DLD1 (cell line): ENCODE data around the gene KIF2C.
"Not testable (repeated sequence)": the region's sequence is repeated elsewhere in the genome, so short reads cannot be mapped to it uniquely, and the experiment has no call there.

Source experiments
- in situ Hi-C: cut with HindIII; loops from 2 replicates; pipeline ENCODE4 v1.10.0; 2017; ENCODE audit warnings: low sequenced_read_pairs

The KIF2C gene

DNA sequence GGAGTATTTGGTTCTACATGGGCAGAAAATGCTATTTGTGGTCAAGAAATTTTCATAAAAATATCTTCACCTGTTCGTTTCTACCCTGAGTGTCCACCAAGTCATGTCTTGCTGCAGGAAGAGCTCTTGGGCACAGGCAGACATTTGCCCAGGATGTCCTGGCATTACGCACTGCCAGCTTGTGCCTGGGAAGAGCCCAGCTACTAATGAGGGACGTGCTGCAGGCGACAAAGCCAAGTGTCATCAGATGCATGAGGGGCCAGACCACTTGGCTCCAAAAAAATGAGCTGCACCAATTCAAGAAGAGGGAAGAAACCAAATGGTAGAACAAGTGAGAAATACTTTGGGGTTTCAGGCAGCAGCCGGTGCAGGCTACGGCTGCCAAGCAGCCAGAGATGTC, 21.5 kb upstream of the KIF2C start:
- in situ Hi-C loops, result no loop called here

DNA sequence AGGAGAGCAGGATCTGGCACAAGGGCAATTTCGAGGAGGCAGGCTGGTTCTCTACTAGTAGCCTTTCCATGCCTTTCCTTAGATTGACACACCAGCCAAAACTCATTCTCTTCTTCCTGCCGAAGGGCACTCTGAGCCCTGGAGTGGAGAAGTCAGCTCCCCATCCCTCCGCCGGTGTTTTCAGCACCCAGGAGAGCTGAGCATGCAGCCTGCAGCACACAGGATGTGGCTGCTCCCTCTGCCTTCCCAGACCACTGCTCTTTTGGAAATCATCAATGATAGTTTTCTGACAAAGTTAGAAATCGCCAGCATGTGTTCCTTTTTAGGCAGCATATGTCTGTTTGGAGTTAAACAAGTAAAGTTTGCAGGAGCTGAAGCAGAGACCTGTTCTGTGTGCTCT, 20.3 kb upstream of the KIF2C start:
- in situ Hi-C loops, result no loop called here

DNA sequence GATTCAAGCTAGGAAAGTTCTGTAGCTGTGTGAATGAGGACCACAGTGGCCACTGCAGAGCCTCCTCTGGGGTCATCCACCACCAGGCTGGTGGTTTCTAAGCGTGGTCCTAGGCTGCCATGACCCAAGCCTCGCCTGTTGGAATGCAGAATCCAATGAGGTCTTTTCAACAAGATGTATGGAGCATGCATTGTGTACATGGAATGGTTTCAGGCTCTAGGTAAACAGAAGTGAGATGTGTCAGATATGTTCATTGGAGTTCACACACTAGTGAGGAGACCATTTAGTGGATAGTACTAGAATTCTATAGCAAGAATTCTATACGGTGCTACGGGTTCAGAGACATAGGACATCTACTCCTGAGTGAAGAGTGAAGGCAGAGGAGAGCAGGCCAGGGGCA, 19.4 kb upstream of the KIF2C start:
- in situ Hi-C loops, result no loop called here

DNA sequence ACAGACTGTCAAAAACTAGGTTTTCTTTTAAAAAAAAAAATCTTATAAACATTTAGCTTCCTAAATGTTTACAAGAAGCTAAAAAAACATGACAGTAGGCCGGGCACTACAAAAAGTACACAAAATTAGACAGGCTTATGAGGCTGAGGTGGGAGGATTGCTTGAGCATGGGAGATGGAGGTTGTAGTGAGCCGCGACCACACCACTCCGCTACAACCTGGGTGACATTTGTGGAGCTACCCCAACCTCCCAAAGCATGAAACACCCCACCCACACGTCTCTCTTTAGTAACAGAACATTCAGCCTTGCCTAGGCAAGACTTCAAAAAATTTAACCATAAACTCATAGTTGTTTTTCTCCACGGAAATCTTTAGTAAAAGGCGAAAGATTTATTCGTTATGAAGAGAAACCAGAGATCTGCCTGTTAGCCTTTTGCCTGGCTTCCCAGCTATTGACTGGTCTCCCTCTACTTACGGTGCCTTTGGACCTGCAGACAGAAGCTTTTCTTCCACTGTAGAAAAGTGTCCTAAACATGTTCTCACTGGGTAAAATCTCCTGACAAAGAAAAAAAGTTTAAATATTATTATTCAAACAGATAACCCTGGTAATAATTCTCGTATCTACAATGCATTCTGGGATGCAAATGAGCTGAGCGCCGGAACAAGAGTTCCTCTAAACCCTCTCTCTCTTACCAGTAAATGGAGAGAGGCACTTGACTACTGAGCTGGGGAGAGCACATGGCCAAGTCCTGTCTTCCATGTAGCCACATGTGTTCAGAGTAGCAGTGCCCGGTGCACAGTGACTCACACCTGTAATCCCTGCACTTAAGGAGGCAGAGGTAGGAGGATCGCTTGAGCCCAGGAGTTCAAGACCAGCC, 17.9 kb upstream of the KIF2C start:
- in situ Hi-C loops, result no loop called here

DNA sequence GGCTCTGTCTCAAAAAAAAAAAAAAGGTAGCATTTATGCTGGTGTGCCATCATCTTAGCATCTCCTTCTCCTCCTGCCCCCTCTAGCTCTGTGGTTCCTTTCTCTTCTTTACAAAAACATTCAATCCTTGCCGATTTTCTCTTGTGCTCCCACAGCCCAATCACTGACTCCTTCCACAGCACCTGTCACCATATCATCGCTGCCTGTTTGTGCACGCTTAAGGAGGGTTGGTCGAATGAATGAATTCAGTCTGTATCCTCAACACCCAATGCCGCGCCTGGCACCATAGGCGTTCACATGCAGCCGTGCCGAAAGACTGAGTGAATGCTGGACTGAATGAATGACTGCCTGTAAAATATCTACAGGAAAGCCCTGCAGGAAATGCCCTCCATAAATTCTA, 16.6 kb upstream of the KIF2C start:
- in situ Hi-C loops, result no loop called here

DNA sequence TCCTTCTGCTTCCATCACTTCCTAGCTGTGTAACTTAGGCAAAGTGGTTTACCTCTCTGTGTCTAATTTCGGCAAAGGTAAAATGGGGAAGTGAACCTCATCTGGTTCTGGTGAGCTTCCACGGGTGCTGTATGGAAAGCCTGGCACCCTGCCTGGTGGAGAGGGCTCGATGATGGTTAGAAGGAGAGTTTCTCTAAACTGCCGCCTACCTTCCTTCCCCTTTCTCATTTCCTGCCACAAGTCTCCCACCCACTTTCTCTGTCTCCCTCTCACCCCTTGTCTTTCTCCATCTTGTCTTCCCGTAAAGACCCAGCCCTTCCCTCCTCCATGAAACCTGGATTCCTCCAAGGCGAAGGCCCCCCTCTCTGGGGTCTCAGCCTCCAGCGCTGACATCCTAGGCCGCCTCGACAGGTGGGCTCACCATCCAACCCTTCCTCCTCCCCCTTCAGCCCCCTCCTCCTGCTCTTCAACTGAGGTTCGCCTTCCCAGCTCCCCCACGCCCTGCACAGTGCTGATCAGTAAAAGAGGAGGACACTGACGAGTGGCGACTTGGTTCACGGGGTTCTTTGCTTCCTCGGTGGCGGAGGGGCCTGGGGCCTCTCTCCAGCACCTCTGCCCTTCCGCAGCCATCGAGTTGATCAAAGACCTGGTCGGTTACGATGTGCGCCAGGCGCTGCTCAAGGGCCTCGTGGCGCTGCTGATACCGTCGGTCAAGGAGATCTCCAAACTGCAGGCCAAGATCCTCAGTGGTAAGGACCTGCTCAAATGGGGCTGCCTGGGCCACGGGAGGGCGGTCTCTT, 15.9 kb upstream of the KIF2C start:
- in situ Hi-C loops, result no loop called here

DNA sequence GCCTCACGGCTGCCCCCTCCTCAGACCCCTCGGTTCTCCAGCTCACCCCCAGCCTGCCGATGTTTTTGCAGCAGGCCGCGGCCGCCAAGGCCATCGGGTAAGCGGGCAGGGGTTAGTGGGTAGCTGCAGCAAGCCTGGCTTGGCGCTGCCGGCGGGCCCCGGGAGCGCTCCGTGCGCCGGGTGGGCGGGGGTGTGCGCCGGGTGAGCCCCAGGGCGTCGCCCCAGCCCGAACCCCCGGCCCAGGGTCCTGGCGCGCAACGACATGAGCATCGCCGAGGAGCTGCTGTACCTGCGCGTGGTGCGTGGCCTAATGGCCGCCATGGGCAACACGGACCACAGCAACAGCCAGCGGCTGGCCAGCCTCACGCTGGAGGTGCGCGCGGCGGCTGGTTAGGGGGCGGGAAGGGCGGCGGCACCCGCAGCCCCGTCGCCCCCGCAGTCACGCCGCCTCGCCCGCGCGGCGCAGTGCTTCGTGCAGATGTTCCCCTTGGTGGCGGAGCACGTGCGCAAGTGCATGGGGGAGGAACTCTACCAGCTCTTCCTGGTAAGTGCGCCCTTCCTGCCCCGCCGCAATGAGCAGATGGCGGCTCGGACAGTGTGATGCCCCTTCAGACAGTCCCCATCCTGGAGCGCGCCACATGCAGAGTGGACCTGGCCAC, 15.2 kb upstream of the KIF2C start:
- in situ Hi-C loops, result no loop called here

DNA sequence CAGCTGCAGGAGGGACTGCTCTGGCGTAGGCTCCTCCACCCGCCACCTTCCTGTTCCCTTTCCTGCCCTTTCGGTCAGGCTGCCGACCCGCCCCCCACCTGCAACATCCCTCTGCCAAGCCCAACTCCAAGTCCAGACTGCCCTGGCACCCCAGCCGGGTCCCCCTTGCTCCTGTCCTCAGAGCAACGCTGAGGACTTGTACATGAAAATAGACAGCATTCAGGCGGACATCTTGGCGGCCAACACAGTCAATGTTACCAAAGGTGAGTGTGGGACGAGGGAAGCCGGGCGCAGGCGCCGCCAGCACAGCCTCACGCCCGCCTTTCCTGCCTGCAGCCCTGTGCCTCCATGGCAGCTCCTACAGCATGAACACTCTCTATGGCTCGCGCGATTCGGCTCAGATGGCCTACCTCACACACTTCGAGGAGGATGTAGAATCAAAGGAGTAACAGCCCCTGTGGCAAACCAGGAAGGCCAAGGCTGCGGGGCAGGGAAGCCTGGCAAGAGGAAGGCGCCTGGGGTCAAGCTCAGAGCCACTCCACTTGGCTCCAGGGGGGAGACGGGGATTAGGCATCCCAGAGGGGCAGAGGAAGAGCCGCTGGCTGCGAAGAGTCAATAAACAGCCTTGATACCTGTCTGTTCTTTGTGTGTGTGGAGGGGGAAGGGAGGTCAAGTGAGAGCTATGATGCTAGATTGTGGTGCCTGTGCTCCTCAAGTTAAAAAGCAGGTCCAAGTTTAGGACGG, 14.5 kb upstream of the KIF2C start:
- in situ Hi-C loops, result no loop called here

DNA sequence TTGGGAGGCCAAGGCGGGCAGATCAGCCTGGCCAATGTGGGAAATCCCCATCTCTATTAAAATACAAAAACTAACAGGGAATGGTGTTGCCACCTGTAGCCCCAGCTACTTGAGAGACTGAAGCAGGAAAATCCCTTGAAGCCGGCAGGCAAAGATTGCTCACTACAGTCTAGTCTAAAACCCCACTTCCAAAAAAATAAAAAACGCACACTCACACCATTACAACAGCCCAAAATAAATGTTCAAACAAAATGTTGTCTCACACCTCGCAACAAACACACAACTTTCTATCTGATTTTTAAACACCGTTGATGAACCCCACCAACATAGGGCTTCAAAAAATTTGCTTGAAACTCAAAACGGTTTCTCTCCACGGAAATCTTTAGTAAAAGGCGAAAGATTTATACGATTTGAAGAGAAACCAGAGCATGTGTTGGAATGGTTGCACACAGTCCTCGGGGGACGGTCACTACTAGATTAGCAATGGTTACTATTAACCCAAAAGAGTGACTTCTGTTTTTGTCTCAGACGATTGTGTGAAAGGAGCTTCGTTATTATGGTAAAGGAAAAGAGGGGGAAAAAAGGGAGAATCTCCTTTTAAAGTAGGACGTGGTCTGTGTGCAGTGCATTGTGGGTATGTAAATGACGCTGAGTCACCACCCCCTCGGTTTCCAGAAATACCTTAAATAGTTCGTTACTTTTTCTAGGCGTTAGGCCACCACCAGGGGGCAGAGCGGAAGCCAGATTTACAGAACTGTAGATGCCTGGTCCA, 8.7 kb upstream of the KIF2C start, which contains the start of gene RNU5D-1:
TSS of gene RNU5D-1 (minus strand) at position 430 of the 772 bp plus-strand sequence.
- in situ Hi-C loops, result no loop called here

DNA sequence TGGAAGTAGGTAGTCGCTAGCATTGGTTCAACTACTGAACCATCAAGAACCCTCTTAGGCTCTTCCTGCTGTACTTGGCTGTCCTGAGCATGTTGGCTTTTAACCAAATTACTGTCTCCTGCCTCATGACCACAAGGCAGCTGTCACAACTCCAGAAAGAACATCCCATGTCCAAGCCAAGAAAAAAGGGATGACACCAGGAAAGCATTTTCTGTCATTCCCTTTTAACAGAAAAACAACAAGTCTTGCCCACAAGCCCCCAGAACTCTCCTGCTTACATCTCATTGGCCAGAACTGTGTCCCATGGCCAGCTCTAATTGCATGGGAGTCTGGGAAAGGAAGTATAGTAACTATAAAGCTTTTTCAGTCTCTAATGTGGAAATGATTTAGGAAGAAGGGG, 6.3 kb upstream of the KIF2C start:
- in situ Hi-C loops, result no loop called here

DNA sequence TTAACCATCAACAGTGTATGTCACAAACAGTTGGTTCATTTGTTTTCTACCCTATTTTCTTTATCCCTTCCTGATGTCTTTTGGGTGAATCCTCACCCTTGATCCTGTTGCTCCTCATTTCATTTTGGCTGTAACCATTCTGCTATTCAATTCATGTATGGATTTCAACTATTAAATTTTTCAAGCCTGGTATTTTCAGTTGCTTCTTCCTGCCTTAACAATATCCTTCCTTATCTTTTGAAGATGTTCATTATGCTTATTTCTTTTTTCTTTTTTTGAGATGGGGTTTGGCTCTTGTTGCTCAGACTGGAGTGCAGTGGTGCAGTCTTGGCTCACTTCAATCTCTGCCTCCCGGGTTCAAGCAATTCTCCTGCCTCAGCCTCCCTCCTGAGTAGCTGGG, 5.9 kb upstream of the KIF2C start:
- in situ Hi-C loops, result no loop called here

DNA sequence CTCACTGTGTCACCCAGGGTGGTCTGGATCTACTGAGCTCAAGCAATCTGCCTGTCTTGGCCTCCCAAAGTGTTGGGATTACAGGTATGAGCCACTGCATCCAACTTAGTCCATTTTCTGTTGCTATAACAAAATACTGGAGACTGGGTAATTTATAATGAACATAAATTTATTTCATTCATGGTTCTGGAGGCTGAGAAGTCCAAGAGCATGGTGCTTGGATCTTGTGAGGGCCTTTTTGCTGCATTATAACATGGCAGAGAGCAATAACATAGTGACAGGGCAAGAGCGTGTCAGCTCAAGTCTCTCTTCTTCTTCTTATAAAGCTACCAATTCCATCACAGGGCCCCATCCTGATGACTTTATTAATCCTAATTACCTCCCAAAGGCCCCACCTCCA, 3.6 kb upstream of the KIF2C start:
- in situ Hi-C loops, result no loop called here

DNA sequence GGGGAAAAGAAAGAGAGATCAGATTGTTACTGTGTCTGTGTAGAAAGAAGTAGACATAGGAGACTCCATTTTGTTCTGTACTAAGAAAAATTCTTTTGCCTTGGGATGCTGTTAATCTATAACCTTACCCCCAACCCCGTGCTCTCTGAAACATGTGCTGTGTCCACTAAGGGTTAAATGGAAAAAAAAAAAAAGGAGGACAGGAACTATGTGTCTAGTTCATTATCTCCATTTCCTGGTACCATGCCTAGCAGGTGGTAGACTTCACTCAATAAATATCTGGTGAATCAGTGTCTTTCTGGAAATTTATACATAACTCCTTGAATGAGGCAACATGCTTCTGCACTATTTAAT, 707 bp upstream of the KIF2C start:
- in situ Hi-C loops, result not testable (repeated sequence)

DNA sequence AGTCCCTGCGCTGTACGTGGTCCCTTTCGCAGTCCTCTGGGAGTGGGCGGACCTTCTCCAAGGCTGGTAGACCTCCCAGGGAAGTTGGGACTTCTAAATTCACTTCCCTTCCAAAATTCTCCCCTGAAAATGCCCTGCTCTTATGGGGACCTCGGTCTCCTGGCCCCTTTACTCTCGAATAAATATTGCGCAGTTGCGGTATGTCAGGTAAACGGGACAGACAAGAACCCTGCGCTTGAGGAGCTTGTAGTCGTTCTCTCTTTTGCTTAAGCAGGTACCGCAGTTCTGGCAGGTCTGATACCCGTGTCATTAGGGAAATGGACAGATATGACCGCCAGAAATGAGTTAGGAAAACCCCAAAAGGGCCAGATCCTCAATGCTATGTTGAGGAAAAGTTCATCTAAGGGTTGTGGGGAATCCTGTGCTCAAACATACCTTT, 561 bp downstream of the KIF2C start:
- in situ Hi-C loops, result no loop called here

DNA sequence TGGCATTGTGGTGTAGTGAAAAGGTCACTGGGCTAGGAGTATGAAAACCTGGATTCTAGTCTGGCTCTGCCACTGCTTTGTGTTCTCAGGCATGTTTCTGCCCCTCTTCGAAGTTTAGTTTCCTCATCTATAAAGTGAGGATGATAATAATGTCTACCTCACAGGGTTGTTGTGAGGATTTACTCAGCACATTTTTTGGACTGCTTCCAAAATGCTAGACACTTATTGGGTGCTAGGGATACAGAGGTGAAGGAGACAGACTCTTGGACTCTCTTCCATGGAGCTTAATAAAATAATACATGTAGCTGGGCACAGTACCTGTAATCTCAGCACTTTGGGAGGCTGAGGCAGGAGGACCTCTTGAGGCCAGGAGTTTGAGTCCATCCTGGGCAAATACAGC, 3.6 kb downstream of the KIF2C start:
- in situ Hi-C loops, result no loop called here

DNA sequence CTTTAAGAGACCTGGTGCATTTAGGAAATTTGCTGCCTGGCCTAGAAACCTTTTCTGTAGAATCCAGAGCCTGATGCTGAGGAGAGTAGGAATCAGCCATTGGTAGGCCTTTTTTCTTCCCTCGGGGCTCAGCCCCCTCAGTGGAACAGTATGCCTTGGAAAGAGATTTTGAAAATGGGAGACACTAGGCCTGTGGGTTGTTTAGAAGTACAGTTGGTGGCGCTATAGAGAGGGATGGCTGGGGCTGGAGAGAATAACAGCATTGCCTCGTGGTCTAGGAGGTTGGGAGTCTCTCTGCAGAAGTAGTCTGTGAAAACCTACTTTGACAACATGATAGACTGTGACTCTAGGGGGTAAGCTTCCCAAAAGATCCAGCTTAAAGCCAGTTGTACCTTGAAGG, 8.2 kb downstream of the KIF2C start:
- in situ Hi-C loops, result no loop called here

DNA sequence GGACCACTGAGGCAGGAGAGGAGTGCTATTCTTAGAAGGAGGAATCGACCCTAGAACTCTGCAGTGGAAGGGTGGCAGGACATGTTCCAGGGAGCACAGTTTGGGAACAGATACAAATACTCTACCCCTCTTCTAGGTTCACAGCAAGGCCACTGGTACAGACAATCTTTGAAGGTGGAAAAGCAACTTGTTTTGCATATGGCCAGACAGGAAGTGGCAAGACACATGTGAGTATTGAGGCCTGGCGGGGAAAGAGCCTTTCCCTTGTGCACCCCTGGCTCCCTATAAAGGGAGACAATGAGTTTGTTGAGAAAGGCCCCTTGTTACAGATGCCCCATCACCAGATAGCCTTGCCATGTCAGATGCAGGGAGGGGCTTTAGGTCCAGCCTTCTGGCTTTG, 17.8 kb downstream of the KIF2C start:
- in situ Hi-C loops, result no loop called here

DNA sequence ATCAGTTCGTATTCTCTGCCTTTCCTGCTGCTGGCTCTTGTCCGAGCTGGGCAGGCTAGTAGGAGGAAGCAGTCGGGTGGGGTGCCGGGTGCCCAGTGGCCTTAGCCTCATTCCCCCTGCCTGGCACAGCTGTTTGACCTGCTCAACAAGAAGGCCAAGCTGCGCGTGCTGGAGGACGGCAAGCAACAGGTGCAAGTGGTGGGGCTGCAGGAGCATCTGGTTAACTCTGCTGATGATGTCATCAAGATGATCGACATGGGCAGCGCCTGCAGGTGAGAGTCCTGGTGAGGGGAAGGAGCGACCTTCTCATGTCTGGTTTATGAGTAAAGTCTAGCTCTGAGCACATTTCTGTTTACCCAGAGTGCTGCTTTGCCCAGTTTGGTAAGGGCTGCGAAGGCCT, 19.4 kb downstream of the KIF2C start:
- in situ Hi-C loops, result no loop called here

DNA sequence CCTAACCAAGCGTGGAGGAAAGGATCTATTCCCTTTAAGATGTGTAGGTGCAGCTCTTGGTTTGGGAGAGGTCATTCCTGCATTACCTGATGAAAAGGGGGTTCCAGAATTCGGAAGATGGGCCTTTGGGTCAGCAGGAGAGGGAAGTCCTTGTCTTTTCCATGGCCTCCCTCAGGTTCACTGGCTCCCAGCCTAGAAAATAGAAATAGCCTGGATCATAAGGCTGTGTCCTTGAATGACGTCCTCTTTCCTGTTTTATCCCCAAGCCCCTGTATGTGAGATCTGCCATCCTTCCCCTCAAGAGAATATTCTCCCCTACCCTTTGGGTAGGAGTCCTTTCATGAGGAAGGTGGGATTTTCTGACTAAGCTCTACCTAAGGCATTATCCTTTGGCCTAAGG, 21.2 kb downstream of the KIF2C start:
- in situ Hi-C loops, result no loop called here

DNA sequence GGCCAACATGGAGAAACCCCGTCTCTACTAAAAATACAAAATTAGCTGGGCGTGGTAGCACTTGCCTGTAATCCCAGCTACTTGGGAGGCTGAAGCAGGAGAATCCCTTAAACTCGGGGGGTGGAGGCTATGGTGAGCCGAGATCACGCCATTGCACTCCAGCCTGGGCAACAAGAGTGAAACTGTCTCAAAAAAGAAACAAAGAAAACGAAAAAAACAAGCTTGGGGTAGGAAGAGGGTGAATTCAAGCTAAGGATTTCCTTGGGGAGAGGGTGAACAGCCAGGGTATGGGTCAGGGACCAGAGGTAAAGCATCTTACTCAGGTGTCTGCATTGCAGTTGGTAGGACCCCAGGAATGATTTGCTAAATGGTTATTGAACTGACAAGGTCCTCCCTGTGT, 26.8 kb downstream of the KIF2C start:
- in situ Hi-C loops, result not testable (repeated sequence)
